22Rv1 (cell line): ENCODE results near the gene ARMC9.

Experiments used
- H3K27ac ChIP-seq: fragments of 450-650 bp; 2 replicates; pipeline ENCODE4 v1.5.1; 2017
- ZFX ChIP-seq: fragments of 450-650 bp; IDR thresholded peaks from 2 replicates; pipeline ENCODE4 v1.6.1; 2017; ENCODE audit warnings: antibody characterized with exemption, borderline replicate concordance
- TF ChIP-seq, protein P1 (sequence below): fragments of 450-650 bp; IDR thresholded peaks from 2 replicates; pipeline ENCODE4 v1.5.1; 2017; ENCODE audit warnings: mild to moderate bottlenecking

The ARMC9 gene

GRCh38 chr2:231198291-231199173 lies at the start of gene ARMC9:
Gene ARMC9 (plus strand): TSS chr2:231198631. CDS start chr2:231206239, 7,608 bp downstream.
- no peak for TF ChIP-seq ZFX
- TF ChIP-seq, protein P1, sequence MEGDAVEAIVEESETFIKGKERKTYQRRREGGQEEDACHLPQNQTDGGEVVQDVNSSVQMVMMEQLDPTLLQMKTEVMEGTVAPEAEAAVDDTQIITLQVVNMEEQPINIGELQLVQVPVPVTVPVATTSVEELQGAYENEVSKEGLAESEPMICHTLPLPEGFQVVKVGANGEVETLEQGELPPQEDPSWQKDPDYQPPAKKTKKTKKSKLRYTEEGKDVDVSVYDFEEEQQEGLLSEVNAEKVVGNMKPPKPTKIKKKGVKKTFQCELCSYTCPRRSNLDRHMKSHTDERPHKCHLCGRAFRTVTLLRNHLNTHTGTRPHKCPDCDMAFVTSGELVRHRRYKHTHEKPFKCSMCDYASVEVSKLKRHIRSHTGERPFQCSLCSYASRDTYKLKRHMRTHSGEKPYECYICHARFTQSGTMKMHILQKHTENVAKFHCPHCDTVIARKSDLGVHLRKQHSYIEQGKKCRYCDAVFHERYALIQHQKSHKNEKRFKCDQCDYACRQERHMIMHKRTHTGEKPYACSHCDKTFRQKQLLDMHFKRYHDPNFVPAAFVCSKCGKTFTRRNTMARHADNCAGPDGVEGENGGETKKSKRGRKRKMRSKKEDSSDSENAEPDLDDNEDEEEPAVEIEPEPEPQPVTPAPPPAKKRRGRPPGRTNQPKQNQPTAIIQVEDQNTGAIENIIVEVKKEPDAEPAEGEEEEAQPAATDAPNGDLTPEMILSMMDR: no peak
- H3K27ac ChIP-seq: peak within 1 kb of the TSS; percentile 51

GRCh38 chr2:231152800-231153557 lies 45.5 kb upstream of the ARMC9 start:
- H3K27ac ChIP-seq: no peak overlapping the region
- TF ChIP-seq, protein P1: no peak
- TF ChIP-seq ZFX: no peak

- H3K27ac ChIP-seq: no peak overlapping the region
- TF ChIP-seq, protein P1: no peak
- no peak for TF ChIP-seq ZFX
Observed at GRCh38 chr2:231159306-231159705, 39.1 kb upstream of the ARMC9 start.

GRCh38 chr2:231160701-231161100 lies 37.7 kb upstream of the ARMC9 start:
- no peak for TF ChIP-seq ZFX
- TF ChIP-seq, protein P1: no peak
- no peak overlapping the region for H3K27ac ChIP-seq

- no peak overlapping the region for H3K27ac ChIP-seq
- no peak for TF ChIP-seq ZFX
Observed at GRCh38 chr2:231161252-231161839, 37.1 kb upstream of the ARMC9 start.

DNA sequence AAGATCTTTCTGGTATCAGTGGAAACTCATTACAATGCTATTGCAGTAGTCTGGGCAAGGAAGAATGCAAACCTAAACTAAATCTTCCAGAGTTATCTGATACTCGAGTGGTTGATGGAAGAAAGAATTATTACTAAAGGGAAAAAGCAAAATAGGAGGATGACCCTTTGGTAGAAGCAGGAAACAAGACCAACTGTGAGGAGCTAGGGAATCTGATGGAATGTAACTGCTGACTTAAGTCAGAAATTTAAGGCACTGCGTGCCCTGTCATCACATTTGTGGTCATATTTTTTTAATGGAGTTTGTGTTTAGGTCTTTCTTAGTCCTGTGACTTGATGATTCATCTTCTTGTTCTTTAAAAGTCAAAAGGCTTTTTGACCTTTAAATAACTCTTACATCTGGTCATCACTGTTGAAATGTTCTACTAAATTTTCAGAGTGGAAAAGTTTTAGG lies 36.5 kb upstream of the ARMC9 start:
- no peak for TF ChIP-seq ZFX
- TF ChIP-seq, protein P1: no peak
- H3K27ac ChIP-seq: no peak overlapping the region

DNA sequence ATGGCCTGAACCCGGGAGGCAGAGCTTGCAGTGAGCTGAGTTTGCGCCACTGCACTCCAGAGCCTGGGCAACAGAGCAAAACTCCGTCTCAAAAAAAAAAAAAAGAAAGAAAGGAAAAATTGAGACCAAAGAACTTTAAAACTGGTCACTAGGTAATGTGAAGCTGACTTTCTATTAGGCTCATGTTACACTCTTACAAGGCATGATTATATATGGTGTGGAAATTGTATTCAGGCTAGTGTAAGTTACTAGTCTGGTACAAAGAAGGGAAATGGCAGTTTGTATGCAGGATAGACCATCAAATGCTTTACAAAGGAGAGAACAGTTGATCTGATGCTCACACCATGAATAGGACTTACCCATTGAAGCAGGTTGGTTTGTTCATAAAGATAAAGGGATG lies 35.4 kb upstream of the ARMC9 start:
- H3K27ac ChIP-seq: no peak overlapping the region
- TF ChIP-seq, protein P1: no peak
- no peak for TF ChIP-seq ZFX
